Lower leg skin (tissue), 3 donors: Measurements from ENCODE around the gene HSD3B1.

Experiments used
- CTCF ChIP-seq, 3 donors: fragments of 450-650 bp; IDR thresholded peaks; one replicate each; pipeline ENCODE4 v1.5.1; 2016; ENCODE audit warnings: antibody characterized with exemption in 3 of 3, mild to moderate bottlenecking in 3 of 3, moderate library complexity in 2 of 3
- POLR2A ChIP-seq, 2 donors: fragments of 450-650 bp; IDR thresholded peaks; one replicate each; pipeline ENCODE4 v1.6.1; 2016 to 2017; ENCODE audit warnings: antibody characterized with exemption in 2 of 2, mild to moderate bottlenecking in 1 of 2, moderate library complexity in 1 of 2

GRCh38 chr1:119539636-119540035 lies 32.6 kb downstream of the HSD3B1 start:
- TF ChIP-seq CTCF (IDR thresholded peaks at IDR 0.05) (no peak), POLR2A (IDR thresholded peaks at IDR 0.05) (no peak)
